SH-SY5Y (cell line): ENCODE measurements around the gene RHBDL3.

Experiments used
- GATA2 ChIP-seq: IDR thresholded peaks from 2 replicates; pipeline ENCODE4 v1.6.1; 2011; ENCODE audit warnings: mild to moderate bottlenecking, low read depth, low read length
- GATA3 ChIP-seq: IDR thresholded peaks from 2 replicates; pipeline ENCODE4 v1.6.1; 2011; ENCODE audit warnings: low read depth, mild to moderate bottlenecking, low read length, moderate library complexity

DNA sequence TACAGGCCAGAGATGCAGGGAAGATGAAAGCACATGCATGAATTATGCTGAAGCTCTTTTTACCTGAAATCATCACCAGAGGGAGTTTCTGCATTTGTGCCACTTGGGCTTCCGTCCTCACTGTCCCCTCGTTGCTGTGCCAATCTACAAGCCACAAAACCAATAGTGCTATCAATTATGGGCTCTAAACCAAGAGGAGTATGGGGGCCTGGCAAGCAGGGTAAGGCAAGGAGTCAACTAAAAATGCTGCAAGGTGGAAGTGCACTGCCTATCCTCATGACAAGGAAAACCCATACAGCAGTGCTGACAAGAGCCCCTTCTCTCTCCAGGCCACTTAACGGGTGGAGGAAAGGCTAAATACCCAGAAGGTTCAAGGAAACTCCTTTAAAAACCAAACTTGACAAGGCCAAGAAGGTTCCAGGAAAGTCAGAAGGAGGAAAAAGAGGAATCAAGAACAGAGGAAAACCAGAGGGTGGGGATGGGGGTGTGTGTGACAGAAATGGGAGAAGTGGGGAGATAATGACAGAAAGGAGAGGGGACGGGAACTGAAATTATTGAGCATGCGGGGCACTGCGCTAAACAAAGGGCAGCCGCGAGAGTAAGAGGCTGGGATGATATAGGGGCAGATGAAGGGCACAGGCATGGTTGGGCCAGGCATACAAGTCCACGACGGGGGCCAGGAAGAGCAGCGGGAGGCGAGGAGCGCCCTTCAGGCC lies 75.7 kb downstream of the RHBDL3 start:
- TF ChIP-seq GATA2 (no peak), GATA3 (no peak)
